Measurements from ENCODE around the gene RAD51AP2. TPM values are rescaled to one million over a fixed set of nuclear protein-coding genes. Genes with fewer than 3 reads are reported as not detected.

Gene RAD51AP2
- total and polyA plus RNA-seq, 2 of the 13 experiments (the other 11 are each of a cell fraction or from before 2014, with no cell fraction given): 0.11 to 0.12 TPM

DNA sequence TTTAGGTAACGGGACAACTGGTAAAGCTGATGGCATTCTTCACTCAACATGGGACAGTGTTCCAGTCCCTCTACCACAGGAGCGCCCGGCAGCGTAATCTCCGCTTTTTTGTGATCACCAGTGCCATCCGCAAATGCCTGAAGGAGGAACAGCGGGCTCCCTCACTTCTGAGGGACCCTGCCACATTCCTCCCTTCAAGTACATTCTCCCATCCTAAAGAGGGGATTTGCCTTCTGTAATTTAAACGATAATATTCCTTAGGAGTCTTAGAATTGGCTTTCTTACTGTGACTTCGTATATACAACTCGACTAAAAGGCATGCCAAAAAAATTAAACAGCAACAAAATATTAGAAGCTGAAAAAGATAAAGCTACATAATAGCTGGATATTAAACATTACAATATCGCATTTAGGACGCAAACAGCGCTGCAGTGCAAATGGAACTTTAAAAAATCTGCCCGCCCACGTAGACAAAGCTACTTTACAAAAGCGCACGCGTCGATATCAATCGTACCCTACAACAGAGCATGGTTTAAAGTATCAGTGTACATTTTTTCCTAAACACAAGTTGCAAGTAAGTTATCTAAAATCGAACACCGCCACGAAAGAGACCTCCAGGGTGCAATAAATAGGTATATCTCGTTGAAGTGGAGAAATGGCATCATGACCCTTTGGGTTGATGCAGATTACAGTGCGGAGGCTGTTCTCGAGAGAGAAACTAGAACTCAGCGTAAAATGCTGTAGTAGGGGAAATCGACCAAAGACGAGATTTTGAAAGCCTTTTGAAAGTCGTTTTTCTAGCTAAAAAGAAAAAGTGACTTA is 20.0 kb upstream of the RAD51AP2 start (continued):
- TF ChIP-seq IKZF5 (CRISPR knock-in tag; IDR thresholded peaks at IDR 0.05): 0 out of 2 replicates have a peak, but pooled peaks have one; percentile 9
- TF ChIP-seq ZBTB38 (CRISPR knock-in tag; IDR thresholded peaks at IDR 0.05): 0 out of 2 replicates have a peak, but pooled peaks have one; percentile 40
- no peak for TF ChIP-seq ZNF670 (CRISPR knock-in tag; IDR thresholded peaks at IDR 0.05; ENCODE audit: borderline replicate concordance)
- no peak for TF ChIP-seq SRSF9 (IDR thresholded peaks at IDR 0.05; ENCODE audit: borderline replicate concordance, insufficient read depth, low read depth, low read length, poor library complexity, severe bottlenecking)
- TF ChIP-seq PAX8 (CRISPR knock-in tag; IDR thresholded peaks at IDR 0.05; ENCODE audit: borderline replicate concordance): no peak
- TF ChIP-seq NFYC (CRISPR knock-in tag; IDR thresholded peaks at IDR 0.05): no peak
- no peak for TF ChIP-seq KLF16 (CRISPR knock-in tag; IDR thresholded peaks at IDR 0.05)
- TF ChIP-seq ZNF629 (CRISPR knock-in tag; conservative IDR thresholded peaks at IDR 0.05): no peak
- TF ChIP-seq BCL3 (CRISPR knock-in tag; IDR thresholded peaks at IDR 0.05): no peak
- no peak for TF ChIP-seq MYC (CRISPR knock-in tag; IDR thresholded peaks at IDR 0.05; ENCODE audit: borderline replicate concordance)
- no peak for TF ChIP-seq PLSCR1 (CRISPR knock-in tag; IDR thresholded peaks at IDR 0.05; ENCODE audit: borderline replicate concordance)
- TF ChIP-seq NBN (conservative IDR thresholded peaks at IDR 0.05): no peak
- TF ChIP-seq SP140L (CRISPR knock-in tag; IDR thresholded peaks at IDR 0.05; ENCODE audit: borderline replicate concordance): no peak
- TF ChIP-seq EHMT2 (IDR thresholded peaks at IDR 0.05; ENCODE audit: borderline replicate concordance, low read depth, low read length): no peak
- no peak for TF ChIP-seq FOXC1 (CRISPR knock-in tag; IDR thresholded peaks at IDR 0.05; ENCODE audit: borderline replicate concordance)
- TF ChIP-seq ZNF333 (CRISPR knock-in tag; IDR thresholded peaks at IDR 0.05; ENCODE audit: borderline replicate concordance): no peak
- TF ChIP-seq ZZZ3 (CRISPR knock-in tag; IDR thresholded peaks at IDR 0.05; ENCODE audit: borderline replicate concordance): no peak
- TF ChIP-seq FOXK2 (IDR thresholded peaks at IDR 0.05): no peak
- no peak for TF ChIP-seq GABPA (IDR thresholded peaks at IDR 0.05; ENCODE audit: low read depth, low read length)
- no peak for TF ChIP-seq GABPA (CRISPR knock-in tag; IDR thresholded peaks at IDR 0.05; ENCODE audit: low read depth)
- TF ChIP-seq, protein P1, sequence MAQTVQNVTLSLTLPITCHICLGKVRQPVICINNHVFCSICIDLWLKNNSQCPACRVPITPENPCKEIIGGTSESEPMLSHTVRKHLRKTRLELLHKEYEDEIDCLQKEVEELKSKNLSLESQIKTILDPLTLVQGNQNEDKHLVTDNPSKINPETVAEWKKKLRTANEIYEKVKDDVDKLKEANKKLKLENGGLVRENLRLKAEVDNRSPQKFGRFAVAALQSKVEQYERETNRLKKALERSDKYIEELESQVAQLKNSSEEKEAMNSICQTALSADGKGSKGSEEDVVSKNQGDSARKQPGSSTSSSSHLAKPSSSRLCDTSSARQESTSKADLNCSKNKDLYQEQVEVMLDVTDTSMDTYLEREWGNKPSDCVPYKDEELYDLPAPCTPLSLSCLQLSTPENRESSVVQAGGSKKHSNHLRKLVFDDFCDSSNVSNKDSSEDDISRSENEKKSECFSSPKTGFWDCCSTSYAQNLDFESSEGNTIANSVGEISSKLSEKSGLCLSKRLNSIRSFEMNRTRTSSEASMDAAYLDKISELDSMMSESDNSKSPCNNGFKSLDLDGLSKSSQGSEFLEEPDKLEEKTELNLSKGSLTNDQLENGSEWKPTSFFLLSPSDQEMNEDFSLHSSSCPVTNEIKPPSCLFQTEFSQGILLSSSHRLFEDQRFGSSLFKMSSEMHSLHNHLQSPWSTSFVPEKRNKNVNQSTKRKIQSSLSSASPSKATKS (CRISPR knock-in tag; IDR thresholded peaks at IDR 0.05): 0 out of 2 replicates have a peak, but pooled peaks have one; percentile 66
- TF ChIP-seq, protein P2, sequence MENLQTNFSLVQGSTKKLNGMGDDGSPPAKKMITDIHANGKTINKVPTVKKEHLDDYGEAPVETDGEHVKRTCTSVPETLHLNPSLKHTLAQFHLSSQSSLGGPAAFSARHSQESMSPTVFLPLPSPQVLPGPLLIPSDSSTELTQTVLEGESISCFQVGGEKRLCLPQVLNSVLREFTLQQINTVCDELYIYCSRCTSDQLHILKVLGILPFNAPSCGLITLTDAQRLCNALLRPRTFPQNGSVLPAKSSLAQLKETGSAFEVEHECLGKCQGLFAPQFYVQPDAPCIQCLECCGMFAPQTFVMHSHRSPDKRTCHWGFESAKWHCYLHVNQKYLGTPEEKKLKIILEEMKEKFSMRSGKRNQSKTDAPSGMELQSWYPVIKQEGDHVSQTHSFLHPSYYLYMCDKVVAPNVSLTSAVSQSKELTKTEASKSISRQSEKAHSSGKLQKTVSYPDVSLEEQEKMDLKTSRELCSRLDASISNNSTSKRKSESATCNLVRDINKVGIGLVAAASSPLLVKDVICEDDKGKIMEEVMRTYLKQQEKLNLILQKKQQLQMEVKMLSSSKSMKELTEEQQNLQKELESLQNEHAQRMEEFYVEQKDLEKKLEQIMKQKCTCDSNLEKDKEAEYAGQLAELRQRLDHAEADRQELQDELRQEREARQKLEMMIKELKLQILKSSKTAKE (CRISPR knock-in tag; IDR thresholded peaks at IDR 0.05; ENCODE audit: borderline replicate concordance): no peak

Data from HepG2 (cell line).